ENCODE results near the gene TIGD2.

DNA sequence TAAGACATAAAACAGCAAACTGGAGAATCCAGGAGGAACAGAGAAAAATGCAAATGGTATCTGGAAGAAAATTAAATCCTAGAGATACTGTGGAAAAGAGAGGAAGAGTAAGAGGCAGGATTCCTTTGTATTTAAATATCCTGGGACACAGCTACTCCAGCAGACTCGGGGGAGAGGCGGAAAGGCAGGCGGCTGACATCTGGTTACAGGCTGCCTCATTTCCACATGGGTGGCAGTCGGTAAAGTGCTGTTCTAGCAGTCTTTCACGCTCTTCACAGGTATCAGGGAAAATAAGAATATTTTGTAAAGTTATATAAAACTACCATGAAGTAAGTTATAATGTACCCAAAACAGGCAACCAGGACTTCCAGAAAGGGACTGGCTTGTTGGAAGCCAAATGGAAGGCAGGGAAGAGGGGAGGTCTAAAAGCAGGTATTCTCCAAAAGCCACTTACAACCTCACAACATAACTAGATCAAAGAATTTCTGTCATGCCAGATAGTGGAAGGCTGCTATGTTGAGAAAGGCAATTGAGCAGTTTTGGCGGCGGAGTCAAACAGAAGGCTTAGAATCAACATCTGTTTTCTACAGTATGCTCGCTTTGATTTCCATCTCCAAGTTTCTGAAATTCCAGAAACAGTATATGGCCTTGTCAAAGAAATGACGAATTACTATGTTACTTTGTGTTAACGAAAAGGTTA is 1.3 kb upstream of the TIGD2 start:
- TF ChIP-seq POLR2AphosphoS5 (IDR thresholded peaks at IDR 0.05): no peak
- TF ChIP-seq, protein P1, sequence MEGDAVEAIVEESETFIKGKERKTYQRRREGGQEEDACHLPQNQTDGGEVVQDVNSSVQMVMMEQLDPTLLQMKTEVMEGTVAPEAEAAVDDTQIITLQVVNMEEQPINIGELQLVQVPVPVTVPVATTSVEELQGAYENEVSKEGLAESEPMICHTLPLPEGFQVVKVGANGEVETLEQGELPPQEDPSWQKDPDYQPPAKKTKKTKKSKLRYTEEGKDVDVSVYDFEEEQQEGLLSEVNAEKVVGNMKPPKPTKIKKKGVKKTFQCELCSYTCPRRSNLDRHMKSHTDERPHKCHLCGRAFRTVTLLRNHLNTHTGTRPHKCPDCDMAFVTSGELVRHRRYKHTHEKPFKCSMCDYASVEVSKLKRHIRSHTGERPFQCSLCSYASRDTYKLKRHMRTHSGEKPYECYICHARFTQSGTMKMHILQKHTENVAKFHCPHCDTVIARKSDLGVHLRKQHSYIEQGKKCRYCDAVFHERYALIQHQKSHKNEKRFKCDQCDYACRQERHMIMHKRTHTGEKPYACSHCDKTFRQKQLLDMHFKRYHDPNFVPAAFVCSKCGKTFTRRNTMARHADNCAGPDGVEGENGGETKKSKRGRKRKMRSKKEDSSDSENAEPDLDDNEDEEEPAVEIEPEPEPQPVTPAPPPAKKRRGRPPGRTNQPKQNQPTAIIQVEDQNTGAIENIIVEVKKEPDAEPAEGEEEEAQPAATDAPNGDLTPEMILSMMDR (IDR thresholded peaks at IDR 0.05): no peak
- no peak for TF ChIP-seq POLR2A (IDR thresholded peaks at IDR 0.05)

Data from transverse colon (tissue), 4 donors.